Activated CD4-positive, alpha-beta T cell treated with anti-CD3 and anti-CD28 coated beads, Interleukin-2, amount 10 ng/mL, durations not matched to agents 24 days and 14 days (primary cell): ENCODE results near the gene PRM1. TPM values are rescaled to one million over a fixed set of nuclear protein-coding genes. Genes with fewer than 3 reads are reported as not detected.

Experiments used
- DNase-seq: peaks from one replicate; pipeline ENCODE4 v3.0.0; 2022
- H3K27ac Mint-ChIP-seq: one replicate; pipeline ENCODE4 v1.8.0; 2022; ENCODE audit warnings: mild to moderate bottlenecking, mixed read lengths
- H3K27me3 Mint-ChIP-seq: one replicate; pipeline ENCODE4 v1.8.0; 2022; ENCODE audit warnings: mixed read lengths
- H3K36me3 Mint-ChIP-seq: one replicate; pipeline ENCODE4 v1.8.0; 2022; ENCODE audit warnings: low read depth, mild to moderate bottlenecking, mixed read lengths
- H3K4me1 Mint-ChIP-seq: one replicate; pipeline ENCODE4 v1.8.0; 2021; ENCODE audit warnings: mixed read lengths
- H3K4me3 Mint-ChIP-seq: one replicate; pipeline ENCODE4 v1.8.0; 2022; ENCODE audit warnings: mild to moderate bottlenecking, moderate library complexity, mixed read lengths
- H3K9me3 Mint-ChIP-seq: one replicate; pipeline ENCODE4 v1.8.0; 2021; ENCODE audit warnings: mixed read lengths
- intact Hi-C: fragments of 100-400 bp; cut with micrococcal nuclease; formaldehyde crosslinking; loops from one replicate; pipeline ENCODE4 v1.15.1; 2023
- total RNA-seq: library from RNA; stranded (reverse); gene quantifications from 2 replicates; pipeline ENCODE4 v1.2.3, GENCODE V29; 2022

The PRM1 gene
- total RNA-seq, 1 donor from 2014 or later: not detected

- Mint-ChIP-seq H3K4me1 (peaks cover 5% of the 10 kb centered on the region), H3K4me3 (no peak overlapping the region), H3K27me3 (peaks cover 12% of the 10 kb centered on the region), H3K27ac (no peak overlapping the region), H3K36me3 (no peaks in the 10 kb centered on the region), H3K9me3 (no peaks in the 10 kb centered on the region)
- intact Hi-C loops: no loop called here
- no peak for DNase-seq
Measured at GRCh38 chr16:11277607-11278337, 3.4 kb downstream of the PRM1 start.

- Mint-ChIP-seq H3K36me3 (no peaks in the 10 kb centered on the region), H3K27me3 (peaks cover 9% of the 10 kb centered on the region), H3K4me3 (no peak overlapping the region), H3K4me1 (peaks cover 3% of the 10 kb centered on the region), H3K9me3 (no peaks in the 10 kb centered on the region), H3K27ac (no peak overlapping the region)
- DNase-seq: no peak
- intact Hi-C loops: no loop called here
Measured at GRCh38 chr16:11276896-11277593, 4.1 kb downstream of the PRM1 start.

- H3K27me3 Mint-ChIP-seq: peaks cover 7% of the 10 kb centered on the region
- H3K9me3 Mint-ChIP-seq: no peaks in the 10 kb centered on the region
- DNase-seq: no peak
- no peak within 1 kb of the TSS for H3K4me3 Mint-ChIP-seq
- peaks cover 2% of the 10 kb centered on the region for H3K4me1 Mint-ChIP-seq
- no peaks in the 10 kb centered on the region for H3K36me3 Mint-ChIP-seq
- intact Hi-C loops: no loop called here
- H3K27ac Mint-ChIP-seq: no peak within 1 kb of the TSS
Measured at GRCh38 chr16:11276143-11276895, 4.8 kb downstream of the PRM1 start, which contains the start of gene PRM2. TSS of gene PRM2 (minus strand) at chr16:11276480. CDS start at chr16:11276370, 110 bp downstream.

GRCh38 chr16:11274964-11275363 lies 6.2 kb downstream of the PRM1 start:
- Mint-ChIP-seq H3K4me1 (peaks cover under 1% of the 10 kb centered on the region), H3K27me3 (peaks cover 7% of the 10 kb centered on the region)

GRCh38 chr16:11273721-11274324 lies 7.3 kb downstream of the PRM1 start:
- H3K27ac Mint-ChIP-seq: no peak overlapping the region
- H3K27me3 Mint-ChIP-seq: peaks cover 7% of the 10 kb centered on the region
- intact Hi-C loops: no loop called here
- H3K4me3 Mint-ChIP-seq: no peak overlapping the region
- H3K4me1 Mint-ChIP-seq: no peaks in the 10 kb centered on the region
- H3K9me3 Mint-ChIP-seq: no peaks in the 10 kb centered on the region
- DNase-seq: no peak
- H3K36me3 Mint-ChIP-seq: no peaks in the 10 kb centered on the region

More at GRCh38 chr16:11274964-11275363, 6.2 kb downstream of the PRM1 start:
- Mint-ChIP-seq H3K9me3 (no peaks in the 10 kb centered on the region), H3K27ac (no peak overlapping the region), H3K4me3 (no peak overlapping the region), H3K36me3 (no peaks in the 10 kb centered on the region)
- DNase-seq: no peak
- intact Hi-C loops: no loop called here

- no peak within 1 kb of the TSS for H3K27ac Mint-ChIP-seq
- intact Hi-C loops: no loop called here
- H3K27me3 Mint-ChIP-seq: peaks cover 9% of the 10 kb centered on the region
- H3K4me1 Mint-ChIP-seq: no peaks in the 10 kb centered on the region
- H3K4me3 Mint-ChIP-seq: no peak within 1 kb of the TSS
- H3K9me3 Mint-ChIP-seq: peaks cover 5% of the 10 kb centered on the region
- H3K36me3 Mint-ChIP-seq: no peaks in the 10 kb centered on the region
- no peak for DNase-seq
Measured at GRCh38 chr16:11272921-11273720, 8.0 kb downstream of the PRM1 start, which contains the start of gene PRM3. TSS of gene PRM3 (minus strand) at chr16:11273629. CDS start at chr16:11273595, 34 bp downstream.

GRCh38 chr16:11272484-11272883 lies 8.6 kb downstream of the PRM1 start:
- Mint-ChIP-seq H3K27ac (no peak overlapping the region), H3K4me3 (no peak overlapping the region), H3K9me3 (peaks cover 5% of the 10 kb centered on the region), H3K36me3 (no peaks in the 10 kb centered on the region), H3K4me1 (no peaks in the 10 kb centered on the region), H3K27me3 (peaks cover 8% of the 10 kb centered on the region)
- no peak for DNase-seq
- intact Hi-C loops: no loop called here

GRCh38 chr16:11271610-11272009 lies 9.5 kb downstream of the PRM1 start:
- intact Hi-C loops: no loop called here
- no peaks in the 10 kb centered on the region for H3K4me1 Mint-ChIP-seq
- peaks cover 5% of the 10 kb centered on the region for H3K9me3 Mint-ChIP-seq
- H3K27me3 Mint-ChIP-seq: peaks cover 6% of the 10 kb centered on the region
- H3K4me3 Mint-ChIP-seq: no peak overlapping the region
- H3K27ac Mint-ChIP-seq: no peak overlapping the region
- no peaks in the 10 kb centered on the region for H3K36me3 Mint-ChIP-seq
- no peak for DNase-seq

- Mint-ChIP-seq H3K27me3 (peaks cover 6% of the 10 kb centered on the region), H3K4me3 (no peak overlapping the region), H3K9me3 (peaks cover 5% of the 10 kb centered on the region), H3K36me3 (no peaks in the 10 kb centered on the region), H3K4me1 (no peaks in the 10 kb centered on the region), H3K27ac (no peak overlapping the region)
- DNase-seq: no peak
- intact Hi-C loops: no loop called here
Measured at GRCh38 chr16:11270602-11271162, 10.4 kb downstream of the PRM1 start.

- no peaks in the 10 kb centered on the region for H3K36me3 Mint-ChIP-seq
Measured at GRCh38 chr16:11268921-11269375, 12.2 kb downstream of the PRM1 start, which contains the start of gene TNP2. TSS of gene TNP2 (minus strand) at chr16:11269325. CDS start at chr16:11269262, 63 bp downstream.

GRCh38 chr16:11265124-11265523 lies 16.0 kb downstream of the PRM1 start:
- no peak for DNase-seq
- peaks cover 5% of the 10 kb centered on the region for H3K9me3 Mint-ChIP-seq
- H3K4me3 Mint-ChIP-seq: no peak overlapping the region
- intact Hi-C loops: loop anchor here (2.0 kb wide), 1 partner anchor 46 kb away; no protein-coding TSS in a partner anchor
- H3K36me3 Mint-ChIP-seq: no peaks in the 10 kb centered on the region
- peaks cover 27% of the 10 kb centered on the region for H3K4me1 Mint-ChIP-seq
- peaks cover 3% of the 10 kb centered on the region for H3K27me3 Mint-ChIP-seq
- H3K27ac Mint-ChIP-seq: no peak overlapping the region

More at GRCh38 chr16:11268921-11269375, 12.2 kb downstream of the PRM1 start, which contains the start of gene TNP2:
- intact Hi-C loops: no loop called here
- H3K27ac Mint-ChIP-seq: no peak within 1 kb of the TSS
- H3K4me3 Mint-ChIP-seq: no peak within 1 kb of the TSS
- H3K9me3 Mint-ChIP-seq: peaks cover 5% of the 10 kb centered on the region
- peaks cover 6% of the 10 kb centered on the region for H3K27me3 Mint-ChIP-seq
- no peak for DNase-seq
- peaks cover 11% of the 10 kb centered on the region for H3K4me1 Mint-ChIP-seq

- peak overlapping the region; percentile 43 for H3K4me3 Mint-ChIP-seq
- H3K36me3 Mint-ChIP-seq: no peaks in the 10 kb centered on the region
- H3K27me3 Mint-ChIP-seq: peaks cover 3% of the 10 kb centered on the region
- H3K4me1 Mint-ChIP-seq: peaks cover 35% of the 10 kb centered on the region
- intact Hi-C loops: loop anchor here (2.0 to 5.0 kb wide), 2 partner anchors 33 to 47 kb away; no protein-coding TSS in a partner anchor
- peaks cover 5% of the 10 kb centered on the region for H3K9me3 Mint-ChIP-seq
- no peak for DNase-seq
- peak overlapping the region; percentile 91 for H3K27ac Mint-ChIP-seq
Measured at GRCh38 chr16:11264155-11264832, 16.8 kb downstream of the PRM1 start.
